ELF-1 (cell line): Measurements from ENCODE around the gene FAT2.

Experiments used
- DNase-seq: peaks from one replicate; pipeline ENCODE4 v3.0.0-alpha.2; 2016; ENCODE audit warnings: low read depth, low spot score

Gene FAT2, protein sequence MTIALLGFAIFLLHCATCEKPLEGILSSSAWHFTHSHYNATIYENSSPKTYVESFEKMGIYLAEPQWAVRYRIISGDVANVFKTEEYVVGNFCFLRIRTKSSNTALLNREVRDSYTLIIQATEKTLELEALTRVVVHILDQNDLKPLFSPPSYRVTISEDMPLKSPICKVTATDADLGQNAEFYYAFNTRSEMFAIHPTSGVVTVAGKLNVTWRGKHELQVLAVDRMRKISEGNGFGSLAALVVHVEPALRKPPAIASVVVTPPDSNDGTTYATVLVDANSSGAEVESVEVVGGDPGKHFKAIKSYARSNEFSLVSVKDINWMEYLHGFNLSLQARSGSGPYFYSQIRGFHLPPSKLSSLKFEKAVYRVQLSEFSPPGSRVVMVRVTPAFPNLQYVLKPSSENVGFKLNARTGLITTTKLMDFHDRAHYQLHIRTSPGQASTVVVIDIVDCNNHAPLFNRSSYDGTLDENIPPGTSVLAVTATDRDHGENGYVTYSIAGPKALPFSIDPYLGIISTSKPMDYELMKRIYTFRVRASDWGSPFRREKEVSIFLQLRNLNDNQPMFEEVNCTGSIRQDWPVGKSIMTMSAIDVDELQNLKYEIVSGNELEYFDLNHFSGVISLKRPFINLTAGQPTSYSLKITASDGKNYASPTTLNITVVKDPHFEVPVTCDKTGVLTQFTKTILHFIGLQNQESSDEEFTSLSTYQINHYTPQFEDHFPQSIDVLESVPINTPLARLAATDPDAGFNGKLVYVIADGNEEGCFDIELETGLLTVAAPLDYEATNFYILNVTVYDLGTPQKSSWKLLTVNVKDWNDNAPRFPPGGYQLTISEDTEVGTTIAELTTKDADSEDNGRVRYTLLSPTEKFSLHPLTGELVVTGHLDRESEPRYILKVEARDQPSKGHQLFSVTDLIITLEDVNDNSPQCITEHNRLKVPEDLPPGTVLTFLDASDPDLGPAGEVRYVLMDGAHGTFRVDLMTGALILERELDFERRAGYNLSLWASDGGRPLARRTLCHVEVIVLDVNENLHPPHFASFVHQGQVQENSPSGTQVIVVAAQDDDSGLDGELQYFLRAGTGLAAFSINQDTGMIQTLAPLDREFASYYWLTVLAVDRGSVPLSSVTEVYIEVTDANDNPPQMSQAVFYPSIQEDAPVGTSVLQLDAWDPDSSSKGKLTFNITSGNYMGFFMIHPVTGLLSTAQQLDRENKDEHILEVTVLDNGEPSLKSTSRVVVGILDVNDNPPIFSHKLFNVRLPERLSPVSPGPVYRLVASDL (N-terminal part only)

DNA sequence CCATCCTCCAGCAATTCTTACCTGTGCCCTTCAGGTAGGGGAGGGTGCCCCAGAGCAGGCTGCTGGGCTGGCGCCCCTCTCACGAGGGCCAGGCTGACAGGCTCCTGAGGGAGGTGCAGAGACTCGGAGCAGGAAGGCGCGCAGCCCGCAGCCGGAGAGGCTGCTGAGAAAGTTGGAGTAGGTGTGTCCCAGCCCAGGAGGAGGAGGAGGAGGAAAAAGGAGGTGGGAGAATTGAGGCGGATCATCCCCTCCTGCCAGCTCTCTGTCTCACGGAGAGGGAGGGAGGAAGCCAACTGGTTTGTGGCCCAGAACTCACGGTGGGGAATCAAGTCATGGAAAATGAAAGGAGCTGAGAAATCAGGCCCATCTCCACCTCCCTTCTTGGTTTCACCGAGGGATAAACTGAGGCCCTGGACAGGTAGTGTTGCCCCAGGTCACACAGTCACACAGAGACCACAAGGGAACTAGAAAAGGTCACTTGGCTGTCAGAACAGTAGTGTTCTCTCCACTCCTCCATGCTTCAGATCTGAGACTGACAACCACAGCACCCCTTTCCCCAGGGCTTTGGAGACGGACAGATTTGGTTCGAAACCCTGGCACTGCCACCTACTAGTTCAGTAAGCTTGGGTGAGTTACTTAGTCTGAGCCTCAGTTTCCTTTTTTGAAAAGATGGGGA, at the start of gene FAT2:
Gene FAT2 (minus strand): TSS at position 188 of the 676 bp plus-strand sequence. CDS start 22,400 bp downstream, outside the sequence.
- DNase-seq, result peak; percentile 76

DNA sequence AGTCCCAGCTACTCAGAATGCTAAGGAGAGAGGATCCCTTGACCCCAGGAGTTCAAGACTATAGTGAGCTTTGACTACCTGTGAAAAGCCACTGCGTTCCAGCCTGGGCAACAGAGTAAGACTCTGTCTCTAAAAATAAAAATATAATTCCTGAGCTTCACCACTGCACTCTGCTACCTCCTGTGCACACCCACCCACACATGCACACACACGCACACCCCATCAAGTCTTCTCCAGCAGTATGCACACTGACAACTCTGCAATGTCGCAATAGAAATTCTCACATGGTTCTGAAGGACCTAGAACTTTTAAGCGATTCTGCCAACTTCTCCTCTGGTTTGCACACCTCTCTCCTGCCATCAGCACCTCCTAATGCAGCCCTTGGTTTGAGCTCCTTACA, 47.5 kb upstream of the FAT2 start:
- no peak for DNase-seq

DNA sequence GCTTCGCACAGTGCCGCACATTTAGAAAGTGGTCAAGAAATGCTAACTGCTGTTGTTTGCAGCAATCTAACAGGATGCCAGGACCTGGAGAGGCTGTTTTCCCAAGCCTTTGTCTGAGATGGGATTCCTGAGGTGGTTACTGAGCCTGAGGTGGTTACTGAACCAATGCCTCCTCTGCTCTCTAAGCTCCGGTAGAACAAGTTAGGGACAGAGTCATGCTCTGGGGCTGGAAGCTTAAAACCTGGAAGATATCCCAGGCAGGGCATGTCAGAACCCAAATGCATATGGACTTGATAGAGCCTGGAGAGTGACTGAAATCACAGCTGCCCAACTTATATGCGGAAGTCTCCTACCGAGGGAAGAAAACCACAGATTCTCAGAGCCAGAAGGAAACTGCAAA, 46.5 kb upstream of the FAT2 start:
- peak; percentile 85 for DNase-seq

DNA sequence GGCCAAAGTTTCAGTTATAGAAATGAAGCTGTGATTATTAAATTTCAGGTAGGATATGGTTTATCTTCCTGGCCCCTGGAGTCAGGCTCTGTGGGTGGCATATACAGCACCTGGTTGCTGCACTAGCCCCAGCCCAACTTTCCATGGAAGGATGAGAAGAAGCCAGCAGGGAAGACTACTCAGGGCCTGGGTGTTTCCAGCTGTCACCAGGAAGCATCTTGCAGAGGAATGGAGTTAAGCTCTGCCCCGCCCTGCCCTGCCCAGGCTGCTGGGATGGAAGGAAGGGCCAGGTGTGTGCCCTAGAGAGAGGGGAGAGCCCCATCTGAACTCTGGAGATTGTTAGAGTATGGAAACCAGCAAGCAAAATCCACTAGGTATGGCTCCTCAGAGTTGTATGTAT, 42.8 kb upstream of the FAT2 start:
- DNase-seq, result no peak

DNA sequence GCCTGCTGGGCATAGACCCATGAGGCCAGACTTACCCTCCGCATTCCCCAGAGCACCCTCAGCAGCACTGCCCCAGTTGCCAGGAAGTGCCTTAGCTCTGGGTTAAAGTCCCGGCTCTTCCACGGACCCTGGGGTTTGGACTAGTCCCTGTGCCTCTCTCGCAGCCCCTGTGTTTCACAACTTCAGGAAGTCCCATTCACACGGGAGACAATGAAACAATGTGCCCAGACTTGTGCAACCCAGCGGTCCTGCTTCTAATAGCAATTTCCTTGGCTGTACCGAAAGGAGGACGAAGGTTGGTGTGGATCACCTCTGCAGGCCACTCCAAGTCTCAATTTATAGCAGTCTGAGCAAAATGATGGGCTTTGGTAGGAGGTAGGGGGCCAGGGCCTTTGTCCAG, 41.8 kb upstream of the FAT2 start:
- no peak for DNase-seq

DNA sequence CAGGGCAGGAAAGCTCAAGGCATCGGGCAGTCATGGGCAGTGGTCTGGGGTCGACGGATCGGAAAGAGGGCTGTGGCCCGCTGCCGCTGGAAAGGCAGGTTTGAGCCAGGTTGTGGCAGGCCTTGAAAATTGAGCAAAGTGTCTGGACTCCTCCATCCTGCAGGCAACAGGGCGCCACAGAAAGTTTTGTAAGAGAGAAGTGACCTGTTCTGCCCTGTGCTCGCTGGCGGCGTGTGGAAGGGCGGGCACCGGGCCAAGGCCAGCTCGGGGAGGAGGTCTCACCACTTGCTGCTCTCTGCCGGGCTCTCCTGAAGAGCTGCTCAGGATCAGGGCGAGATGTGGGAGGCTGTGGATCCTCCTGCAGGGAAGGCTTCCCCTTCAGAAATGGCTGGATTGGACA, 41.4 kb upstream of the FAT2 start:
- no peak for DNase-seq

DNA sequence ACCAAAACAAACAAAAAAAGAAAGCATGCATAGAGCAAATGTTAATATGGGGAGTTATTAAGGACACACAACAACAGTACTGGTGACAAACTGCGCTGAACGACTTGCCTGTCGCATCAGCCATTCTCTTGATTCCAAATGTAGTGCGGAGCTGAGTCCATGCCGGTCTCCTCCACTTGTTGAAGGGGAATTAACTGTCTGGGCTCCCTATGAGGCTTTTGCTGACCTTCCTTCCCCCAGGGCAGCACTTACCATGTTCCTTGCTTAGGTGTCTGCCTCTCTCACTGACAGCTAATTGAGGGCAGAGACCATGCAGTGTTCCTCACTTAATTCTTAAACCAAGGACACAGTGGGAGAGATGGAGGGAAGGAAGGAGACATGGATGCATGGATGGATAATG, 40.8 kb upstream of the FAT2 start:
- DNase-seq, result peak; percentile 62

DNA sequence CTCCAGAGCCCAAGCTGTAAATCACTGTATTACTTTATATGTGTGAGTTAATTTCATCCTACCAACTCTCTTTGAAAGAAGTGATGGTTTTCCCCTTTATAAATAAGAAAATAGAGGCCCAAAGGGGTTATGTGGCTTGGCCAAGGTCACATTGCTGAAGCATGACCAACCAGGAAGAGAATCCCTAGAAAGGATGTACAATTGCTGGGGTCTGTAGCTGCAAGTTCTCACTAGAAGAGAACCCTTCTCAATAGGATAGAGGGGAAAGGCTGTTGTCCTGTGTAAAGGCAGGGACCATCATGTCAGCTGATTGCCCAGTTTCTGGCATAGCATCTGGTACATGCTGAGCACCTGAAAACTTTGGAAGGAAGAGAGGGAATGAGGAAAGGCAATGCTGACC, 39.0 kb upstream of the FAT2 start:
- no peak for DNase-seq

DNA sequence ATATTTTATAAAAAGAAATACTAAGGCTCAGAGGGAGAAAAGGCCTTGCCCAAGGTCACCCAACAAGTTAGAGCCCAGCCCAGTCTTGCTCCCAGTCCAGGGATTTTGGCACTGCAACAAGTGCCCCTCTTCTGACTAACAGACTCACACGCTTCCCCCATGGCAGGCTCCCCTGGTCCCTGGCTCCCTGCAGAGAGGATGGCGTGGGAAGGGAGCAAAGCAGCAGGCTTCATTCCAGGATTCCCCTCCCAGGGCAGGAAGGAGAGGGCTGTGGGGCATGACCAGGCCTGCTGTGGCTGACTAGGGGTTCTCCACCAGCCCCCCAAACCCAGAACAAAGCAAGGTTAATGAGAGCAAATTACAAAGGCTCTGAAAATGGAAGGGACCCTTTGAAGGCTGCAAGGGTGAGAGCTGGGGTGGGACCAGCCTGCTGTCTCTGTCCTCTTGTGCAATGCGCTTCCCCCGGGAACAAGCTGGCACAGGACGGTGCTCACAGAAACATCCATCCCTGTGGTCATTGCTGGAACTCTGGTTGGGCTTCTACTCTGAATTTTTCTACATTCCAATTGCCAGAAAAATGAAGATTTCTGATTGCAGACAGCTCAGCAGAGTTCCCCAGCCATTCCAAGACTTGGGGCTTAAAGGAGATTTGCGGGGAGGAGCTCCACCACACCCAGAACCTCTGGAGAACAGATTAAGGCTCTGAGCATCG, 37.1 kb upstream of the FAT2 start:
- no peak for DNase-seq

DNA sequence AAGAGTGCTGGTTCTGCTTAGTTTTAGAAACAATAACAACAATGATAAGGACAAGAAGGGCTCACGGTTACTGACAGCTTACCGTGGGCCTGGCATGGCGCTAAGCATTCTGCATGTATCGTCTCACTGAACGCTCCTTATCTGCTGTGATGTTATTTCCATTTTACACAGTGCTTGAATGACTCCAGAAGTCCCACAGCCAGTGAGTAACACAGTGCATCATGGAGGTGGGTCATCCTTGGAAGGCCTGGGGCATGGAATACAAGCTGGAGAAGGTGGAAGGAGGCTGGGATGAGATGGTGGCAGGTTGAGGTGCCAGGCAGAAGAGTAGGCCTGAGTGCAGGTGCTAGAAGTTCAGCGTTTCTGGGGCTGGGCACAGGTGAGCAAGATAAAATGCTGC, 36.5 kb upstream of the FAT2 start:
- no peak for DNase-seq

DNA sequence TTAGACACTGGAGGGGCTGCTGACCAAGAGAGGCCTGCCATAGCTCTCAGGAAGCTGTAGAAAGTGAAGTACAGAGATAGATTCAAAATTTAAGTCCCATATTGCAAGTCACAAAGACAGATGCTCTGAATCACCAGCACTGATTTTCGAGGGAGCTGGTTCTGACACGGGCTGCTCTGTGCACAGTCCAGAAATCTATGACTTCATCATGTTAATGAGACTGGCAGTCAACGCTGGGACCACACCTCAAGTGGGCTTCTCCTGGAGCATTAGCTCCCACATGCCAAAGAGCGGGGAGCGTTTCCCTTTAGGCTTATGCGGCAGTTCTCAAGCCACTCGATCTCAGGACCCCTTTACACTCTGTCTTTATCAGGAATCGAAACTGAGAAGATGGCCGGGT, 34.2 kb upstream of the FAT2 start:
- no peak for DNase-seq

DNA sequence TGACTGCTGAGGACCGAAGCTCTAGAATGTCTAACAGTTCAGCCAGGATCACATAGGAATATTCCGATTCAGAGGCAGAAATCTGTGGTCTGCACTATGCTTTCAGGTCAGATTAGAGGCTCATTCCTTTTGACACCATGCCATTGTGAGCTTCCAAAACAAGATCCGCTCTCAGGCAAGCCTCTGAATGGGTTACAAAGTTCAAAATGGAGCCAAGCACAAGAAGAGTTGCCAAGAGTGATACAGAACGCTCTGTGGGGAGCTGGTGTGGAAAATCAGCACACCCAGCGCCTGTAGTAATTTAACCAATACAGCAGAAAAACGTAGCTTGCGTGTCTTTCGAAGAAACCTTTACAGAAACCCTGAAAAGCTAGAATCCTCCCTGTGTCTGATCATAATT, 33.3 kb upstream of the FAT2 start:
- no peak for DNase-seq

DNA sequence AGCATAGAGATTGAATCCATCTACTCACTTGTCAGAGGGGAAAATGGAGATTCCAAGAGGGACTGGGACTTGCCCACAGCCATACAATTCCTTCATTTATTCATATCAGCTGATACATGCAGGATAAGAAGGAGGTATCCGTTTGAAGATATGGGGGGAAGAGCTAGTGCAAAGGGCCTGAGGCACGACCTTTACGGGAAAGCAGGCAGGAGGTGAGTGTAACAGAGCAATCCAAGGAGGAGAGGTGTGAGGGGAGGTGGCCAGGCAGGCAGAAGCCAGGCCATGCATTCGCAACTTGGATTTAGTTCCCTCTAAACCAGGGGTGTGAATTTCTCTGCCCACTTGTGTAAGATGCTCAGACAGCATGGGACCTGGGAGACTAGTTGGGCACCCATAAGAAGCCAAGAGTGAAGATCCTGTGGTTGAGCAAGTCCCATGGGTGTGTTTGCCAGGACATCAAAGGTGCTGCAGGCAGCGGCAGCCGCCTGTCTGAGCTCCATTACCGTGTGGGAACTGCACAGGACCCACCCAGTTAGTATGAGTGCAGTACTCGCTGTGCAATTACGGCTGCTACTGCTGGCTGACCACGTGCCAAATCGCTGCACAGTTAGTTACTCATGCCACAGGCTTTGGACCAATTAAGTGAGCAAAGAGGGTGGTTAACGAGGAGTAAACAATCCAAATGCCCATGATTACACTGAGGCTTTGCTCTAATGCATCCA, 31.4 kb upstream of the FAT2 start:
- no peak for DNase-seq

DNA sequence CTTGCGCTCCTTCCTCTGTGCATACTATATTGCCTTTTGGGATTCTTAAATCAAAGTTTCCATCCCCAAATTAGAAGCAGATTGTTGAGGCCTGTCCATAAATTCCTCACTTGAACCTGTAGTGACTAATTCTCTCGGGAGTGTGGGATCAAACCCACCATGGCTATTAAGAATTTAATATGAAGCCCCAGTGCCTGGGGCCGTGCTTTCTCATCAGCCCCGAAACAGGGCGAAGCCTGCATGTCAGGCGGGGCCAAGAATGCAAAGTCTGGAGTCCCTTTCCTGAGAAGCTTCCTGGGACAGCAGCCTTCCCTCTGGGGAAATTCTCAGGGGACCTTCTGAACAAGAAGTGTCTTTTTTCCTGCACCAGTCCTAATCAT, 29.3 kb upstream of the FAT2 start:
- peak; percentile 52 for DNase-seq

DNA sequence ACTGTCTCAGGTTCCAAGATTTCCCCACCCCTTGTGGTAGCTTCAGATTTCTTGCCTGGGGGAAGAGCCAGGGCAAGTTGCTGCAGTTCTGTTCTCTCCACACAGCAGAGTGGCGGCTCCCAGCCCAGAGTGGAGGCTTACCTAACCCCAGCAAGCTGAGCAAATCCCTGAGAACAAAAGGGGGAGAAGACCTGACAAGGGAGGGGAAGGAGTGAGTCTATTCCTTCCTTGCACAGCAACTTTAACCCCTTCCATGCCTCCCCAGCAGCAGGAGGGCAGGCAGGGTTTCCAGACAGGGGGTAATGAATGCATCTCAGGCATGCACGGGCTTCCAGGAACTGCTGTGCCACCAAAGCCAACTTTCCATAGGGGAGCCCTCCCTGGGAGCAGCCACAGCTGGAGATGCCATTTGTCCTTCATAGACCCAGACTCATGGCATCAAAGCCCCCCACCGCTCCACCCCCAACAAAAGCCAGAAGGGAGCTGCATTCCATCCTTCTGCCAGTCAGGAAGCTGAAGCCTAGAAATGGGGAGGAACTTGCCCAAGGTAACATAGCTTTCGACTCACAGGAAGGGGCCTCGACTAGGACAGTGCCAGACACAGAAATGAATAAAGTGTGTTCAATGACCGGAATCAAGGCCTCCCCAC, 28.8 kb upstream of the FAT2 start:
- DNase-seq, result peak; percentile 95

DNA sequence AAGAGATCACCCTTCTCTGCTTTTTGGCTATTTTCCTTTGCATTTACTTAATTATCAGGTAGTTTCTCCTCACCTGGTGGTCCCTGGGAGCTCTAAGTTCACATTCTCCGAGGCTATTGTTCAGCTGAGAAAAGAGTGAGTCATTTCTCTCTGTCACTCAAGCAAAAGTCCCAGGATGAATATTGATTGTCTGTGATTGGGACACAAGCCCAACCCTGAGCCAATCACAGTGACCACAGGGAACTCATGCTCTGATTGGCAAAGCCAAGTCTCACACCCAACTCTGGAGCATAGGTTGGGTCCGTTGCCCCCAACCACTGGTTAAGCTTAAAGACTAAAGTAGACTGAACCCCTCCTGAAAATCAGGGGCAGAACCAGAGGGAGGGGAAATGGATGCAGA, 27.8 kb upstream of the FAT2 start:
- DNase-seq, result no peak

DNA sequence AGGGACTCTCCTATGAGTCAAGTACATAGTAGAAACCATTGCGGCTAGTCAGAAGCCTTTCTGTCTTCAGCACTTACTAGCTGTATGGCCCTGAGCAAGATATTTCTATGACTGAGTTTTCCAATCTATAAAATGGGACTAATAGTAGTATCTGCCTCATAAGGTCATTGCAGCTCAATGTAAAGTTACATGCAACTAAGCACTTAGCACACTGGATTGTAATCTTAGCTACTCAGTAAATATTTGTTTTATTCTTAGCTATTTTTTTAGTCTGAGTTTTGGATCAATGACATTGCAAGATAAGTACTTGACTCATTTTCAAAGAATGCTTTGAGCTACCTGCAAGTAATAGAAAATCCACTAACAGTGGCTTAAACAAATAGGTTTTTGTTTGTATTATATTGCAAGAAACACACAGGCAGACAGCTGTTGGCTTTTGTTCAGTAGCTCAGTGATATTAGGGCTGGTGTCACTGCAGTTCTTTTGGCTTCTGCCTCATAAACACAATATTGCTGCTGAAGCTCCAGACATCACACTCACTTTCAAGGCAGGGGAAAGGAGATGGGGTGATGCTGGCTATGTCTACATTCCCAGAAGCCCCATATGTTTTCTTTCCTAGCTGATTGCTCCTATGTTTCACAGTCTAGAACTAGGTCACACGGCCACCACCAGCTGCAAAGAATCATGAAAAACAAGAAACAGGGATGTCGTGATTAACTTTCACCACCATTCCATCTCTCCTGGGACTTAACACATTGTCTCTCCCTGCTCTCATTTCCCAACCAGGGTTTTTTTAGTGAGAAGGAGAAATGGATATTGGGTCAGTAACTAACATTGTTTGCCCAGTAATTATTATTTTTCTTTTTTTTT, 26.9 kb upstream of the FAT2 start:
- no peak for DNase-seq

DNA sequence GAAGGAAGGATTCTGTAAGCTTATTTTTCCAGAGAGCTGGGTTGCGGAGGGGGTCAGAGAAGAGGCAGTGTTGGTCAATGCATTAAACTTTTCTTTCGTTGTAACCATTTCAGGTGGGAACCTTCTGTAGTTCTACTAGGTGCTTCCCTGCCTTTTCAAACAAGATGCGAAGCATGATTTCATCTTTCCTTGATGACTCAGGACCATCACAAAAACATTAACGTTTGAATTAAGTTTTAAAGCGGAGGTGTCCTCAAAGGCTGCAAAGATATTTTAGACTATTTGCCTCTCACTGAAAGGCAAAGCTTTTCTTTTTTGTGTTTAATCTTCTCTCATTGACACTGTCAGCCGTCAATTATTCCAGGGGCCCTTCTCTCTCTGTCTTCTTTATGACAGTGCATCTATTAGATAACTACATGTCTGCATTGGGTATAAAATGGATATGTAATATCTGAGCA, 26.3 kb upstream of the FAT2 start:
- DNase-seq, result no peak

DNA sequence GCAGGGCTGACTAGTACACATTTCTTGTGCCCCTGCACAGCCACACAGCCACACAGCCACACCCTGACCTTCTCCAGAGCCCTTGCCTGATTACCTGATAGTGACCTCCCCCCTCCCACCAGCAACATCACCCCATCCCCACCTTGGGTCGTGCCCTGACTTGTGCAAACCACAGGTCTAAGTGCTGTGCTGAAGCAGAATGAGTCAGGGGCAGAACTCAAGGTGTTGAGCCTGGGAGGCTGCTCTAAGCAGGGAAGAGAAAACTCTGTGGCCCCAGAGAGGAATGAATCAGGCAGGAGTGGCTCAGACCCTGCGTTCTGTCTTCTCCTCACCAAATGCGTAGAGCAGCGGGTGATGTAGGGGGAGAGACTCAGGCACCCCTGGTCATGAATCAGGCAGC, 24.3 kb upstream of the FAT2 start:
- DNase-seq, result no peak
